GM19239 (cell line): ENCODE data around the gene MAGEC2.

ENCODE experiments used
- DNase-seq: peaks from one replicate; pipeline ENCODE4 v3.0.0; 2011; ENCODE audit warnings: low spot score; ENCODE audit not compliant: insufficient read length
- FAIRE-seq: peaks from 2 replicates; lab custom pipeline; 2011; peaks lifted over from hg19 to GRCh38; lab: Jason Lieb, UNC

The MAGEC2 gene

GRCh38 chrX:142204522-142205433 lies at the start of gene MAGEC2:
TSS of gene MAGEC2 (minus strand) at chrX:142205290. CDS start at chrX:142203987, 1,303 bp downstream.
- DNase-seq (no peak), FAIRE-seq (no peak)

GRCh38 chrX:142251680-142252079 lies 46.6 kb upstream of the MAGEC2 start:
- peak; percentile 26 for FAIRE-seq
- no peak for DNase-seq

GRCh38 chrX:142251202-142251601 lies 46.1 kb upstream of the MAGEC2 start:
- FAIRE-seq, result no peak
- DNase-seq, result no peak

GRCh38 chrX:142250502-142250901 lies 45.4 kb upstream of the MAGEC2 start:
- DNase-seq (no peak), FAIRE-seq (no peak)

- FAIRE-seq (no peak), DNase-seq (no peak)
Measured at GRCh38 chrX:142249721-142250120, 44.6 kb upstream of the MAGEC2 start.

- DNase-seq (no peak), FAIRE-seq (no peak)
Measured at GRCh38 chrX:142244568-142244967, 39.5 kb upstream of the MAGEC2 start.

GRCh38 chrX:142238536-142238935 lies 33.4 kb upstream of the MAGEC2 start:
- FAIRE-seq, result no peak
- no peak for DNase-seq

- FAIRE-seq (no peak), DNase-seq (no peak)
Measured at GRCh38 chrX:142233400-142233799, 28.3 kb upstream of the MAGEC2 start.

GRCh38 chrX:142214081-142214480 lies 9.0 kb upstream of the MAGEC2 start:
- DNase-seq (no peak), FAIRE-seq (no peak)

GRCh38 chrX:142201113-142201512 lies 4.0 kb downstream of the MAGEC2 start:
- DNase-seq (no peak), FAIRE-seq (no peak)

GRCh38 chrX:142186103-142186502 lies 19.0 kb downstream of the MAGEC2 start:
- DNase-seq (no peak), FAIRE-seq (no peak)

GRCh38 chrX:142184756-142185602 lies 20.1 kb downstream of the MAGEC2 start:
- no peak for DNase-seq
- no peak for FAIRE-seq

- FAIRE-seq (no peak), DNase-seq (no peak)
Measured at GRCh38 chrX:142156567-142156966, 48.5 kb downstream of the MAGEC2 start.
